NOMO-1 (cell line): ENCODE data around the gene KIAA0930.
"Not testable (repeated sequence)": the region's sequence is repeated elsewhere in the genome, so short reads cannot be mapped to it uniquely, and the experiment has no call there.

Experiments used
- DNase-seq, 2 experiments: peaks; one replicate each; lab custom pipeline; 2025; ENCODE audit not compliant: unreplicated experiment in 2 of 2; lab: John Stamatoyannopoulos, UW

The KIAA0930 gene

DNA sequence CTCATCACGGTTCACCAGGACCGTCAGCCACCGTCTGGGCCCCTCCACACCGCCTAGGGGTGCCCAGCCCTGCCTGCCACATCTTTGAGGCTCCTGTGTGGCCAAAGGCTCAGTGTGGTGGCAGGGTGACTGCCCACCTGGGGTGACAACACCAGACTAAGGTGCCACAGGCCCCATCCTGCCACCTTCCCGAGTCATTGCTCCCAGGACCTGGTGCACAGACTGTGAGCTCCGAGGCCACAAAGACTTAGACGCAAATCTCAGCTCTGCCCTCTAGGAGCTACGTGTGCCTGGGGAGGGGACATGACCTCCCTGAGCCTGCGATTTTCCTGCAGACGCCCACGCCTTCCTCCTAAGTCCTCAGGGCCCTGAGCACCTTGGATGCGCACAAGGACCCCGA, 36.5 kb downstream of the KIAA0930 start:
- no peak for DNase-seq

- no peak for DNase-seq
Observed at GRCh38 chr22:45203150-45203951, 37.3 kb downstream of the KIAA0930 start.

- DNase-seq, result no peak
Observed at GRCh38 chr22:45202333-45203149, 38.2 kb downstream of the KIAA0930 start.

- no peak for DNase-seq
Observed at GRCh38 chr22:45201678-45202332, 38.9 kb downstream of the KIAA0930 start.

GRCh38 chr22:45200860-45201511, 39.7 kb downstream of the KIAA0930 start:
- DNase-seq, result no peak

GRCh38 chr22:45200230-45200629, 40.5 kb downstream of the KIAA0930 start:
- no peak for DNase-seq

DNA sequence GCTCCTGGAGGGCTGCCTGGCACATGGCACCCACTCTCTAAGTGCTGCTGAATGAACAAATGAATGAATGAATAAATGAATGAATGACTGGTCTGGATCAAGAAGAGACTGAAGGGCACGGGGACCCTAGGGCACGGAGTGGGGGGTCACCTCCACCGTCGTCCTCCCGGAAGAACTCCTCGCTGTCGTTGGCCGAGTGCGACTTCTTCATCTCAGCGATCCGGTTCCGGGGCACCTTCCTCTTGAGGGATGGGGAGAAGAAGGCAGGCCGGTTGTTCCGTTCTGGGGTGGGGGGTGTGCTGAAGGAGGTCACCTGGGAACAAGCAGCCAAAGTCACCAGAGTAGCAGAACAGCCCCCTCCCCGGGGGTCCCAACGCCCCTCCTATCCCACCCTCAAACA, 41.0 kb downstream of the KIAA0930 start:
- DNase-seq, result no peak

DNA sequence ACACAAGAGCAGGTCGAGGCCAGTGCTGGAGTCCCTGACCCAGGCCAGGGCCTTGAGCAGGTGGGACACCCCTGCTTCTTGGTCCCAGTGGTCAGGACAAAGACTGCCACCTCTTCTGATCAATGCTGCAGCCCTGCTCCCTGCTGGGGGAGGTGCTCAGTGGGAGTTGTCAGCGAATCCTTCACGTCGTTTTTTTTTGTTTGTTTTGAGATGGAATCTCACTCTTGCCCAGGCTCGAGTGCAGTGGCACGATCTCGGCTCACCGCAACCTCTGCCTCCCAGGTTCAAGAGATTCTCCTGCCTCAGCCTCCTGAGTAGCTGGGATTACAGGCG, 42.3 kb downstream of the KIAA0930 start:
- DNase-seq, result no peak

- DNase-seq, result no peak
Observed at GRCh38 chr22:45197606-45198462, 42.9 kb downstream of the KIAA0930 start.

DNA sequence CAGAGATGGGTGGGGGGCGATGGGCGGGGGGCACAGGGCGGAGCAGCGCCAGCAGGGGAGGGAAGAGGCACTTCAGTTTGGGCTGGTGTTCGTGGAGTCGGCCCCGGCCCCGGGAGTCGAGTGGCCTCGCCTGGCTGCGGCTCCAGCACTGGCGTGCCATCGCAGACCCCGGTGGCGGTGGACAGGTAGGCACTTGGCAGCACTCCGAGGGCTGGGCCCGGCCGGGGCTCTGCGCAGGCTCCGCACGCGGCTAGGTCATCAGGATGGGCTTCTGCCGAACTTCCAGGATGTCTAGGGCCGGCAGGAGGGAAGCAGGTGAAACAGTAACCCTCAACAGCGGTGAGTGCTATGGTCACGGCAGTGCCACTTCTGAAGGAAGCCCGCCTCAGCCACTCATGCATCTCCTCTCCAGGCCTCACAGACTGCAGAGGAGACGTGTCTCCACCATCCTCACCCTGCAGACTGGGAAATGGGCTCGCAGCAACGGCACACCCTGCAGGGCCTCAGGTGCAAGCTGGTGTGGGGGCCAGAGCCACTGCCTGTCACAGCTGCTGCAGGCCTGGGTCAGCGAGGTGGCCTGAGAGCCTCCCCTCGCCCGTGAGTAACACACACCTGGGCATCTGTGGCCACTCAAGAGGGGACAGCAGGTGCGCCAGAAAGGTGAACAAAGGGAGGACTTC, 43.6 kb downstream of the KIAA0930 start:
- DNase-seq, result no peak

- no peak for DNase-seq
Observed at GRCh38 chr22:45196308-45196707, 44.4 kb downstream of the KIAA0930 start.

GRCh38 chr22:45195616-45196015, 45.1 kb downstream of the KIAA0930 start:
- no peak for DNase-seq

- DNase-seq, result no peak
Observed at GRCh38 chr22:45194686-45195085, 46.0 kb downstream of the KIAA0930 start.

DNA sequence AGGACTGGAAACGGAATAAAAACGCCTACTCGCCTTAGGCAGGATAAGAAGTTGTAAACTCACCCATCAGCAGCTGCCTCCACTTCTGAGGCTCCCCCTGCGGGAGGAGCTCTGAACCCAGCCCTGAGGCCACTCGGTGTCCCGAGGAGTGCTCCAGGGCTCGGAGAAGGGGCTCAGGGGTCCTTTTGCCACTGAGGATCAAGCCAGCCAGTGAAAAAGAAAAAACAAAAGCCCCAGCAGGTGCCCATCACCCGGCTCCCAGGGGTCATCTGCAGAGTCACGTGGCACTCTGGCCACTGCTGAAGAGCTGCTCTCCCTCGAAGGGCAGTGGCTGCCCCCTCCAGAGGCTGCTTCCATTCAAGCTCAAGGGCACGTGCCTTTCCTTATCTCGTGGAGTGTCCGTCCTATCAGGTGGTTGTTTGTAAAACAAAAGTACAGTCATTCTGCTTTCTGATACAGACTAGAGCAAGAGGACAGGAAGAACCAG, 48.0 kb downstream of the KIAA0930 start:
- DNase-seq, result no peak

- not testable (repeated sequence) for DNase-seq
Observed at GRCh38 chr22:45191746-45192145, 48.9 kb downstream of the KIAA0930 start.

GRCh38 chr22:45190202-45190872, 50.4 kb downstream of the KIAA0930 start:
- DNase-seq, result no peak

DNA sequence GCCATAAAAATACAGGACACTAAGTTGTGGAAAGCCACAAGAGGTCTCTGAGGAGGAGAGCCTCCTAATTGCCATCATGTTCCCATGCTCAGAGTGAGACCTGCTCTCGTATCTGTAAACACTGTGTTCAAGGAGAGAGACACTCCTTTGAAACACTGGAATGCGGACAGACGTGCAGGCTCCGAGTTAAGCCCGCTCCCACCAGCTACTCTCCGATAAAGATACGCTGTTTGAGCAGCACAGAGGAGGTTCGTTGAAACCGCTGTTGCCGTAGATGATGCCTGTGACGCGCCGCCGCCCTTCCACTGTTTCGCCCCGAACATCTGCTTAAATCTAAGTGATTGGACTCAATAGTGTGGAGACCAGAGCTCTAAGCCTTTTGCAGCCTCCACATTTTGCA, 51.9 kb downstream of the KIAA0930 start:
- DNase-seq, result no peak

DNA sequence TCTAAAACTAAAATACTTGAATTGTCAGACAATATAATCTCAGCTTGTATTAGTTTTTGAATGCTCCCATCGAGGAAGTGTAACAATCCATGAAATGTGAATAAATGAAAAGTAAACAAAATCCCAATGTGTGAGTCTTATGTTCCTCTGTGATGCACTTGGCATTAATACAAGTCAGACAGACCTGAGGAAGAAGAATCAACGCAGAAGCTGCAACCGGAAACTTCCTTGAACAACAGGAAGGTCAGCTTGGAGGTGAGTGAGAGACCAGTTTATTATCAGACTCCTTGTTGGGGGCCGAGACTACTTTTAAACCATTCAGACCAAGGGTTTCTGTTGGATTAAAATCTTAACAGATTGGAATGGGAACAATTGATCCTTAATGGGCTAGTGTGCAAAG, 52.8 kb downstream of the KIAA0930 start:
- no peak for DNase-seq
